ENCODE measurements around the gene GPR176. TPM values are rescaled to one million over a fixed set of nuclear protein-coding genes. Genes with fewer than 3 reads are reported as not detected.
"Not testable (repeated sequence)": the region's sequence is repeated elsewhere in the genome, so short reads cannot be mapped to it uniquely, and the experiment has no call there.

GPR176 gene
- total RNA-seq, 4 donors from 2014 or later, result 0.53 to 6.2 (median 3.0) TPM

DNA sequence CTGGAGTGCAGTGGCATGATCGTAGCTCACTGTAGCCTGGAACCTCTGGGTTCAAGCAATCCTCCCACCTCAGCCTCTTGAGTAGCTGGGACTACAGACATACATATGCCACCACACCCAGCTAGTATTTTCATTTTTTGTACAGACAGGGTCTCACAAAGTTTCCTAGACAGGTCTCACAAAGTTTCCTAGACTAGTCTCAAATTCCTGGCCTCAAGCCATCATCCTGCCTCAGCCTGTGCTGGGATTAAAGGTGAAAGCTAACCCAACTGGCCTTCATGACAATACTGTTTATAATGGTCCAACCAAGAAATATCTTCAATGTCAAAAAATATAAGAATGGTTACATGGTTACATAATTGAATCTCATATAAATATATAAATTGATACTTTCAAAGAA lies 24.0 kb downstream of the GPR176 start:
- no peak overlapping the region for H3K4me3 ChIP-seq (ENCODE audit: low read depth, poor library complexity, severe bottlenecking)
- 92 to 100% methylated on average over 1 of the region's 1 CpG for WGBS, 2 donors
- no peak for DNase-seq (ENCODE audit: low spot score in 2 of 2)
- no peak for TF ChIP-seq POLR2A (IDR thresholded peaks at IDR 0.05)
- TF ChIP-seq, protein P1, sequence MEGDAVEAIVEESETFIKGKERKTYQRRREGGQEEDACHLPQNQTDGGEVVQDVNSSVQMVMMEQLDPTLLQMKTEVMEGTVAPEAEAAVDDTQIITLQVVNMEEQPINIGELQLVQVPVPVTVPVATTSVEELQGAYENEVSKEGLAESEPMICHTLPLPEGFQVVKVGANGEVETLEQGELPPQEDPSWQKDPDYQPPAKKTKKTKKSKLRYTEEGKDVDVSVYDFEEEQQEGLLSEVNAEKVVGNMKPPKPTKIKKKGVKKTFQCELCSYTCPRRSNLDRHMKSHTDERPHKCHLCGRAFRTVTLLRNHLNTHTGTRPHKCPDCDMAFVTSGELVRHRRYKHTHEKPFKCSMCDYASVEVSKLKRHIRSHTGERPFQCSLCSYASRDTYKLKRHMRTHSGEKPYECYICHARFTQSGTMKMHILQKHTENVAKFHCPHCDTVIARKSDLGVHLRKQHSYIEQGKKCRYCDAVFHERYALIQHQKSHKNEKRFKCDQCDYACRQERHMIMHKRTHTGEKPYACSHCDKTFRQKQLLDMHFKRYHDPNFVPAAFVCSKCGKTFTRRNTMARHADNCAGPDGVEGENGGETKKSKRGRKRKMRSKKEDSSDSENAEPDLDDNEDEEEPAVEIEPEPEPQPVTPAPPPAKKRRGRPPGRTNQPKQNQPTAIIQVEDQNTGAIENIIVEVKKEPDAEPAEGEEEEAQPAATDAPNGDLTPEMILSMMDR (IDR thresholded peaks at IDR 0.05), result no peak
- intact Hi-C loops (cut with DNase I; ENCODE audit: low total_unique reads), result no loop called here

DNA sequence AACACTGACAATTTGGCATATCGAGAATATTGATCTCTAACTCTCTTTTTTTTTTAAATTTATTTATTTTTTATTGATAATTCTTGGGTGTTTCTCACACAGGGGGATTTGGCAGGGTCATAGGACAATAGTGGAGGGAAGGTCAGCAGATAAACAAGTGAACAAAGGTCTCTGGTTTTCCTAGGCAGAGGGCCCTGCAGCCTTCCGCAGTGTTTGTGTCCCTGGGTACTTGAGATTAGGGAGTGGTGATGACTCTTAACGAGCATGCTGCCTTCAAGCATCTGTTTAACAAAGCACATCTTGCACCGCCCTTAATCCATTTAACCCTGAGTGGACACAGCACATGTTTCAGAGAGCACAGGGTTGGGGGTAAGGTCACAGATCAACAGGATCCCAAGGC lies 27.0 kb downstream of the GPR176 start:
- DNase-seq (ENCODE audit: low spot score in 2 of 2); intact Hi-C loops (cut with DNase I; ENCODE audit: low total_unique reads); H3K4me3 ChIP-seq (ENCODE audit: low read depth, poor library complexity, severe bottlenecking): not testable (repeated sequence)
- WGBS, 2 donors, result 61 to 96% methylated on average over 2 to 3 of the region's 4 CpGs

DNA sequence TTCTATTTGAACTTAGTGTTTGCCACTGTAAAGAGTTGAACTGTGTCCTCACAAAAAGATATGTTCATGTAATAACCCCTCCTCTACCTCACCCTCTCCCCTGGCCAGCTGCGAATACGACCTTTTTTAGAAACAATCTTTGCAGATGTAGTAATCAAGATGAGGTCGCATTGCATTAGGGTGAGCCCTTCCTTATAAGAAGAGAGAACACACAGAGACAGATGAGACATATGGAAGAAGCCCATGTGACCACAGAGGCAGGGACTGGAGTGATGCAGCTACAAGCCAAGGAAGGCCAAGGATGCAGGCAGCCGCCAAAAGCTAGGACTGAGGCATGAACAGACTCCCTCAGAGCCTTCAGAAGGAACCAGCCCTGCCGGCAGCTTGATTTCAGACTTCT lies 27.6 kb downstream of the GPR176 start:
- no peak for TF ChIP-seq POLR2A (IDR thresholded peaks at IDR 0.05)
- TF ChIP-seq, protein P1 (IDR thresholded peaks at IDR 0.05), result no peak
- DNase-seq (ENCODE audit: low spot score in 2 of 2), result no peak

DNA sequence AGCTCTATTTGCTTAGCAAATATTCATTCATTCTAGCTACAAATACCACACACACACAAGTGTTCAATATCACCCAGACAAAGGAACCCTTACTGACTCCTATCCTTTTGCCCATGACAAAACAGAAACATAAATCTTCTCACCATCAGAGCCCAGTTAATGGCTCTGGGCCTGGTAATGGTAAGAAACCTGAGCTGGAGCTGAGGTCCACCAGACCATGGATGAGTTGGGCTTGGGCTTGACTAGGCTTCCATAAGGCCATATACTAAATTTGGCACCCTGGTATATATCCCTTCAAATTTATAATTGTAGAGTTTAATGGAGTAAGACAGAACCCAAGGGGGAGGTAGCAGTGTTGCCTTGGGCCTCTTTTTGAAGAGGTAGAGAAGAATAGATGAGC lies 29.4 kb downstream of the GPR176 start:
- intact Hi-C loops (cut with DNase I; ENCODE audit: low total_unique reads), result no loop called here
- TF ChIP-seq POLR2A (IDR thresholded peaks at IDR 0.05), result no peak
- TF ChIP-seq, protein P1 (IDR thresholded peaks at IDR 0.05), result no peak
- H3K4me3 ChIP-seq (ENCODE audit: low read depth, poor library complexity, severe bottlenecking), result no peak overlapping the region
- no peak for DNase-seq (ENCODE audit: low spot score in 2 of 2)

More for the DNA sequence above, 27.6 kb downstream of the GPR176 start:
- intact Hi-C loops (cut with DNase I; ENCODE audit: low total_unique reads), result no loop called here
- no peak overlapping the region for H3K4me3 ChIP-seq (ENCODE audit: low read depth, poor library complexity, severe bottlenecking)
- WGBS, 2 donors, result 89 to 93% methylated on average over 5 of the region's 5 CpGs

DNA sequence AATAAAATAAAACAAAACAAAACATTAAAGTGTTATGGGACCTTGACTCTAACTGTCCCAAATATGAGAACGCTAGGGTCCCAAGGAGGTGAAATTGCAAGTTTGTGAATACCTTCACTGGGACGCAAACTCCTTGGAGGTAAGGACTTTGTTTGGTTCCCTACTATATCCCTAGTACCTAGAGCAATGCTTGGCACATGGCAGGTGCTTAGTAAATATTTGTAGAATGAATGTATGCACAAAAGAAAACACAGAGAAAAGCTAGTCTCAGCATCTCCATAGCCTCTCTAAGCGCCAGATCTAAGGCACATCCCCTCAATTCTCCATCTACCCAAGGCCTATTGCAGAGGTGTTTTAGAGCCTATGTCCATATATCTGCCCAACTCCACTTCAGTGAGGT lies 30.5 kb downstream of the GPR176 start:
- TF ChIP-seq, protein P1 (IDR thresholded peaks at IDR 0.05), result no peak
- no peak for TF ChIP-seq POLR2A (IDR thresholded peaks at IDR 0.05)
- 94 to 99% methylated on average over 3 of the region's 3 CpGs for WGBS, 2 donors
- H3K4me3 ChIP-seq (ENCODE audit: low read depth, poor library complexity, severe bottlenecking), result no peak overlapping the region
- no peak for DNase-seq (ENCODE audit: low spot score in 2 of 2)
- intact Hi-C loops (cut with DNase I; ENCODE audit: low total_unique reads), result no loop called here

DNA sequence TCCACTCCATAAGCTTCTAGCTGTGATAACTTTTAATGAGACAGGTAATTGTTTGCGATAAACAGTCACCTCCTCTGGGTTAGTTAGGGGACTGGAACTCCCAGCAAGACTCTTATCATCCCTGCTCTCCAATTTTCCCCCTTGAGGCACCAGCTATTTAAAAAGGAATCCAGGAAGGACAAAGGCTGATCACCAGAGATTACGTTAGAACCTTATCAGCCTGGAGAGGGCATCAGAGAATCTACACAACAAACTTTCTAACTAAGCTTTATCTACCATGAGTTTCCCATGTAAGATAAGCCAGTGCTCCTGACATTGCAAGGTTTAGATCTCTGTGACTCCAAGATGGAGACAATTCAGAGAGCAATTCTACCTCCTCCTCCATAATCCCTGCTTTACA lies 31.3 kb downstream of the GPR176 start:
- no peak overlapping the region for H3K4me3 ChIP-seq (ENCODE audit: low read depth, poor library complexity, severe bottlenecking)
- intact Hi-C loops (cut with DNase I; ENCODE audit: low total_unique reads), result no loop called here
- DNase-seq (ENCODE audit: low spot score in 2 of 2), result no peak
- no peak for TF ChIP-seq POLR2A (IDR thresholded peaks at IDR 0.05)
- TF ChIP-seq, protein P1 (IDR thresholded peaks at IDR 0.05), result no peak
- 79 to 86% methylated on average over 2 of the region's 2 CpGs for WGBS, 2 donors
